Hematopoietic multipotent progenitor cell treated with erythropoietin and hydrocortisone succinate and interleukin-3 and kit ligand, for 8 days (in vitro differentiated cells): Measurements from ENCODE around the gene SERINC4.

ENCODE experiments used
- DNase-seq: peaks from one replicate; pipeline ENCODE4 v3.0.0-alpha.2; 2015

Gene SERINC4

GRCh38 chr15:43795997-43796396 lies 4.0 kb downstream of the SERINC4 start:
- no peak for DNase-seq

DNA sequence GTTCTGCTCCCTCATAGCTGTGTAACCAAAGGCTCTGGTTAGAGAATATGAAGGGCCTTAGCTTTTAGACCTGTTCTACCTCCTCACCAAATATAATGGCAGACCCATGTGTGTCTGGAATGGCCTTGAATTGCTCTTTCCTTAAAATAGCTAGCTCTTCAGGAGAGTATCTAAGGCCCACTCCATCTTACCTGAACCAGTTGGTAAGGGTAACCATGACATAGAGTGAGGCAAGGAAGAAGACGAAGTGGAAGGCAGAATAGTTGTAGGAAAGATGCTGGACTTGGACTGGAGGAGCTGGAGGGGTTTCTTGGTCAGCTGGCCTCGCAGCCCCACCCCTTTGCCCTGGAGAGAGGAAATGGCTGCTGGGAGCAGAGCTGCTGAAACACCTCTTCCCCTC lies 4.8 kb downstream of the SERINC4 start:
- no peak for DNase-seq

DNA sequence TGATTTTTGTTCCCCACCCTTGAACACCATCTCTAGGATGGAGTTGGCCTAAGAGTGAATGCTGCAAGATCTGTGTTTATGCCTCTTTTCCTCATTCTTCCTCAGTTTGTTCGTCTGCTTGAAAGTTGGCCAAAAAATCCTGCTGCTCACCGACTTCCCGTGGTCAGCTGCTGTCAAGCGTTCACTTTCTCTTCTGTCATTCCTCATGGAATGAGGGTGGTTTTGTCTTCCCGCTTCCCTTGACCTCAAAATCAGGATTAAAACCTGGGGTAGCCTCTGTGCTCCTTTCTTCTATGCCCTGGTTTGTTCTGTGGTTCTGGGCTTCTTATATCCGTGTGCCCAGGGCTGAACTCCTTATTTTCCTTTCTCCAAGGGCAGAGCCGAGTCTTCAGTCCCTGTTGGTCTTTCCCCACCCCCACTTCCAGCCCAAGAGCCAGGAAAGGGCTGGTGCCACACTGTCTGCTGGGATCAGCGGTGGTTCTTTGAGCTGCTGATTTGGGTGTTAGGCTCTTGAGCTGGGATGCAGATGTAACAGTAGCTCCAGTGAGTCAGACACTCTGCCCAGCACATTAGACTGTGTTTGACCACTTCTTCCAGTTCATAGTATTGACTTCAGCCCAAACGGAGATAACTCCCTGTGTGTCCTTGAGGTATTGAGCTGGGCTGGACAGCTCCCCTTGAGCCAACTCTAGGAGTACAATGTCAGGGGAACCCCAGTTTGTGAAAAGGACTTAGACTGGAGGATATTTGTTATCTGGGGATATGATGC lies 5.6 kb downstream of the SERINC4 start:
- DNase-seq, result no peak

DNA sequence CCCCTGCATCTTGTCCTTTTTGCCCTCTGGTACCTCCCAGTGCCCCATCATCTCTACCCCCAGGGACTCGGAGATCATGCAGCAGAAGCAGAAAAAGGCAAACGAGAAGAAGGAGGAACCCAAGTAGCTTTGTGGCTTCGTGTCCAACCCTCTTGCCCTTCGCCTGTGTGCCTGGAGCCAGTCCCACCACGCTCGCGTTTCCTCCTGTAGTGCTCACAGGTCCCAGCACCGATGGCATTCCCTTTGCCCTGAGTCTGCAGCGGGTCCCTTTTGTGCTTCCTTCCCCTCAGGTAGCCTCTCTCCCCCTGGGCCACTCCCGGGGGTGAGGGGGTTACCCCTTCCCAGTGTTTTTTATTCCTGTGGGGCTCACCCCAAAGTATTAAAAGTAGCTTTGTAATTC lies 6.4 kb downstream of the SERINC4 start:
- no peak for DNase-seq

- DNase-seq, result peak; percentile 38
These were observed 7.1 kb downstream of the SERINC4 start for GRCh38 chr15:43792761-43793476.

DNA sequence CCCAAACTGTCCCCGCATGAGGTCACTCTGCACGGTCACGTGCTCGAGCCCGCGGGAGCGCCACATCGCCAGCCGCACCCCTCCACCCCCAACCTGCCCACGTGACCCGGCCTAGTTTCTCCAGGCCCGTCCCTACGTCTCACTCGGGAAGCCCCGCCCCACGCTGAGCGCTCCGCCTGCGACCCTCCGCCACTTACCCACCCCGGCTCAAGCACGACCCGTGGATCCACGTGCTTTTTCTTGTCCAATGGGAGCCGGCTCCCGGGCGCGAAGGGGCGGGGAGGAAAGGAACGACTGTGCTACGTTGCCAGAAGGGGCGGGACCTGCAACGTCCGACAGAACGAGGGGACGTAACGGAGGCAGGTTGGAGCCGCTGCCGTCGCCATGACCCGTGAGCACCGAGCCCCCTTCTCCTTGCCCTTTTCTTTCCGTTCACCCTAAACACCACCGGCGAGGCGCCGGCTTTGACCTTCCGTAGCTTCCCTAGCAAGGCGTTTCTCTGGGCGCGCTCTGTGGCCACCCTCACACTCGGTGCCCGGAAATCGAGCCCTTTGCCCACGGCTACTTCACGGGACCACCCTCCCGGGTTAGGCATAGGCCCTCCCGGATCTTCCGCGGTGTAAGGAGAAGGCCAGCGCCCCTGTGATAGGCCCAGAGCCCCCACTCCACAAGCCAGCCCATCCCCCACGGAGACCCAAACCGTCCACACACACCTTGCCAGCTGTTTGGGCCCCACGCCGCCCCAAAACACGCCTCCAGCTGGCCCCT lies 7.8 kb downstream of the SERINC4 start, which contains the start of gene SERF2:
Gene SERF2, plus strand, starts transcription at position 328 of the 768 bp plus-strand sequence. Its CDS starts 57 bp downstream, at position 385.
- DNase-seq, result peak; percentile 99

GRCh38 chr15:43789409-43789808 lies 10.6 kb downstream of the SERINC4 start:
- DNase-seq, result no peak

DNA sequence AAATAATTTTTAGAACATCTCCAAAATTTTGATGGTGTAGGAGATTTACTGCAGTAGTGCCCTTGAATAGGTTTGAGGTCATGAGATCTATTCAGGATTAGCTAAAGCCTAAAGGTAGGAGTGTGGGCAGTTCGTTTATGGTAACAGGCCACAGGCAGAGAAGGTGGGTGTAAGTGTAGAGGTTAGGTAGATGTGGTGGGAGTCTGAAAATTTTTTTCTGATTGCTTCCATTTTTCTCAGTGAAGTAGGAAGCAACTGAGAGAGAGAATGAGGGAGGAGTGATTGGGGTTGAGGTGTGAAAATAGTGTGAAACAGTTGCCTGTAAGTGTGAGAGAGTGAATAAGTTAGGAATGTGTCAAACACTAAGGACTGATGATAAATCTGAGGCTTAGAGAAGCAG lies 21.0 kb downstream of the SERINC4 start:
- no peak for DNase-seq

GRCh38 chr15:43777267-43777914 lies 22.6 kb downstream of the SERINC4 start:
- DNase-seq, result peak; percentile 91

DNA sequence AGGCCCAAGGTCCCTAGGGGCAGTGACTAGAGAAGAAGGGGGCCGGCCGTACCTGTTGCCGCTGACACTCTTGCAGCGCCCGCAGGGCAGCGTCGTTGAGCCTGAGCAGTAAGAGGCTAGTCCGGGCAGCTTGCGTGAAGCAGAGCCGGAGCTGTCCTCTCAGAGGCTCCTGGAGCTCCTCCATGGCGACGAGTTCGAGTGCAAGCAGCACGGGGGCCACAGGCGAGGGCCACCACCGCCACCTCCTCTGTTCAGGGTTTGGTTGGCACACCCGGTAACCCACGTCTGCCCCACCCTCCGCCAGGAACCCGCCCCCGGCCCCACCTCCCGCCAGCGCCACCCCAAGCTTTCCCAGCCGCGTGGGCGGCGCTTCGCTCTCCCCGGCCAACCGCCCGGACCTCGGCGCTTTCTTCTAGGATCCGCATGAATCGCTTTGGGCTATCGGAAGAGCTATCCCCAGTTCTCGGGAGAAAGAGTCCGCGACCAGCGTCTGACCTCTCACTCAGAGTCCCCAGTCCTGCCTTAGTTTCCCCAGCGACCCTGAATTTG lies 23.2 kb downstream of the SERINC4 start, which contains the start of gene ELL3:
Gene ELL3, minus strand, starts transcription at position 249 of the 549 bp plus-strand sequence. Its CDS starts 65 bp downstream, at position 184.
- peak; percentile 85 for DNase-seq

DNA sequence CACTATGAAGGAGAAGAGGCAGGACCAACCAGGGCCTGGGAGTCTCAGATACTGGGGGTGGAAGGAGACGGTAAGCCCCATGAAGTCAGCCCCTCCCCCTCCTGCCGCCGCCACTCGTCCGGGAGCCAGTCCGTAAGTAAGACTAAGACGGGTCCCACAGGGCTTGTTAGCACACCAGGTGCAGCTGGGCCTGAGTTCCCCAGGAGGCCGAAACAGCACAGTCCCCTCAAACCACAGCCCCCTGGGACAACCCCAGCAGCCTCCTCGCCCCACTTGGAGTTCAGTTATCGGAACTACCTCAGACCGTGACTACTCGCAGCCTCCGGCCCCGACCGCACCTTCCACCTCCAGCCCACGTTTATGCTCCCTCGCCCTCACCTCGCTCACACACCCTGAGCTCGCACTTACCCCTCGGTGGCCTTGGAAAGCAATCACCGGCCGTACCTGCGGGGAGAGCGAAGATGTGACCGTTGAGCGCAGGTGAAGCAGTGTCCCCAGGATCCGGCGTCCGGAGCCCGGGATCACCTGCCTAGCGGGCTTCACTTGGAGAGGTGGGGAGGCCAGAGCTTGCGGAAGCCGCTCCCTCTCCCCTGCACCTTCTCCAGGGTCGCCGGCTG lies 23.8 kb downstream of the SERINC4 start:
- DNase-seq, result no peak

DNA sequence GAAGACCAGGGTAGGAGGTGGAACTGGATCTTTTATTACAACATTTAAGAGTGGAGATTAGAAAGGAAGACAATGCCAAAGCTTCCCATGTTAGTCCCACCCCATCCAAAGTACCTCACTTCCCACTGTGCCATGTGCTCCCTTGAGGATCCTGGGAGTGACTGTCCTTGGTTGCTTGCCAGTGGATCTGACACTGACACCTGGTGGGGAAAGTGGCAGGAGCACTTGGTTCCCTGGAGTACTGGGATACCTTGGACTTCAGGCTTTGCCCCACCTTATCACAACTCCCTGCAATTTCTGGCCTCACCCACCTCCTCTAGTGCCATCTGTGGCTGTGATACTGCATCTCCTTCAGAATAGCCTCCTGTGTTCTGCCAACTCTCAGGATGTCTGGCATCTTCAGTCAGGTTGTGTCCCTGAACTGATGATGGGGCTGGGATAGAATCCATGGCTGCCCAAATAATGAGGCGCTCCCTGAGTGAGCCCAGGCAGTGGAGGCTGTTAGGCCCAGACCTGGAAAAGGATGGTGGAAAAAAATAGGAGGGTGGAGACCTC lies 24.5 kb downstream of the SERINC4 start:
- peak; percentile 46 for DNase-seq

DNA sequence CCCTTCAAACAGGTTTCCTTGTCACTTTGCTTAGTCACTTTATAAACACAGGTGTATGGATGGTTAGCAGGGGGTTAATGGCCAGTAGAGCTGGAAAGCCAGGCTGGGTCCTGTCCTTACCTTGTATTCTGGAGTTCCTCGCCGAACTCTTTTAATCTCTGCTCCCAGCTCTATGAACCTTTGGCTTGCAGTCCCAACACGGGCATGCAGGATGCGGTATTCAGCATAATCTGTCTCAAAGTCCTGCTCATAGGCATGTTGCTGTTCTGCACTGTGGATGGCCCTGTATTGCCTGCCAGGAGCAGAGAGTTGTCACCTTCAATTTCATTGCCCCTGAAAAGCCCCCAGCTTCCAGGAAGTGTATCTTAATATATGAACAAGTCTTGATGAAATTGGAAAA lies 26.0 kb downstream of the SERINC4 start:
- no peak for DNase-seq

- DNase-seq, result no peak
These were observed 27.4 kb downstream of the SERINC4 start for GRCh38 chr15:43772624-43773023.

- DNase-seq, result no peak
These were observed 28.2 kb downstream of the SERINC4 start for GRCh38 chr15:43771816-43772215.

DNA sequence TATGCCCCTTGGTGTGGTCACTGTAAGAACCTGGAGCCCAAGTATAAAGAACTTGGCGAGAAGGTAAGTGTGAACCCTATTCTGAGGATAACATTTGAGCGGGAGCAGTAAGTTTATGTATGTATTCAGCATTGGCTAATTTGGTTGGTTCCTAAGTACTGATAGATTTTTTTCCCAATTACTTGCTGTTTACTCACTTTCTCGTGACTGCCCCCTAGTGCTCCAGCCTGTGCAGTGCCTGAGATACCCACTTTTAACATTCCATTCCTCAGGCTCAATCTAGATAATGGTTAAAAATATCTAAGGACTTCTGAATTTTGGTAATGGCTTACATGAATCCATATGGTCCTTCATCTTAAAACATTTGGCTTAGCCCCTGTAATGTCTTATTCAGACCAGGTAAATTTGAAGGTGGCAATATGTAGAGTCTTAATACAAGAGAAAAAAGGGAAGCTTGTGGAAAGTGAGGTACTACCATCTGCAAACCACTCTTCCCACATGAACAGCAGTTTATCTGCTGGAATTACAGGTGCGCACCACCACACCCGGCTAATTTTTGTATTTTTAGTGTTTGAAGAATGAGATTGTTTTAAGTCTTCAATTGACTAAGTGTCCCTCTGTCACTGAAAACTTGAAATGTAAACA lies 30.3 kb downstream of the SERINC4 start:
- peak; percentile 74 for DNase-seq

DNA sequence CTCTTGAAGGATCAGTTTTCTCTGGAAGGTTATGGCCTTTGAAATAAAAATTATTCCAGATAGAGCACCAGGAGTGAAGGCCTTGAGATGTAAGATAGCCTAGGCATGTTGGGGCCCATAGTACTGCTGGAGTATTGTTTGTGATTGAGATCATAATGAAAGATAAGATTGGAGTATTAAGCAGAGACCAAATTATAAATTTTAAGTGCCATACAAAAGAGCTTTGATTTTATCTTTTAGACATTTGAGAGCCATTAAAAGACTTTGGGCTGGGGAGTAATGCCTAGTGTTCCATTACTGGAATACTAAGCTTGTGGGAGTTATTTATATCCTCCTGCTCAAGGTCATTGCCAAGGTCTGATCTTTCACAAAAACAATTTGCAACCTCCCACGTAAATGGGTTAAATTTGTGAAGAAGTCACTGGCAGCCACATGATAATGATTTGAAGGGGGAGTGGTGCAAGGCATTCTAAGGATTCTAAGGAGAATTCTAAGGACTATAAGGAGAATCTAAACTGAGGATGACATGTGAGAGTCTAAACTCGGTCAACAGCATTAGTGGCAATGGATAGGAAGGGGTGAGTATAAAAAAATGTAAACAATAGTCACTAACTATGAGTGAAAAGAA lies 36.1 kb downstream of the SERINC4 start:
- no peak for DNase-seq

- no peak for DNase-seq
These were observed 37.2 kb downstream of the SERINC4 start for GRCh38 chr15:43762824-43763223.

GRCh38 chr15:43751885-43752284 lies 48.1 kb downstream of the SERINC4 start:
- DNase-seq, result no peak

- no peak for DNase-seq
These were observed 50.2 kb downstream of the SERINC4 start for GRCh38 chr15:43749690-43750345.
